WTC11 (cell line): ENCODE results near the gene OXSM. TPM values are rescaled to one million over a fixed set of nuclear protein-coding genes. Genes with fewer than 3 reads are reported as not detected.

Experiments used
- ATAC-seq: fragments of 200-7000 bp; cut with Tn5 transposase; 2 replicates; pipeline ENCODE4 v1.10.0; 2021; ENCODE audit warnings: mild to moderate bottlenecking, moderate library complexity
- CTCF ChIA-PET: fragments of 300-600 bp; sonication (Branson Sonifier 250); formaldehyde crosslinking; loops from one replicate; lab custom pipeline; 2021; ENCODE audit warnings: antibody characterized with exemption; lab: Charles Lee
- POLR2A ChIA-PET: fragments of 350-600 bp; sonication (Branson Sonifier 250); formaldehyde crosslinking; loops from one replicate; lab custom pipeline; 2021; ENCODE audit warnings: antibody characterized with exemption; lab: Charles Lee
- DNase-seq: peaks from one replicate; pipeline ENCODE4 v3.0.0; 2021; ENCODE audit warnings: low spot score
- H3K27ac Mint-ChIP-seq: 2 replicates; pipeline ENCODE4 v1.8.0; 2021; ENCODE audit warnings: mixed read lengths
- H3K27me3 Mint-ChIP-seq: 2 replicates; pipeline ENCODE4 v1.8.0; 2021; ENCODE audit warnings: low read depth, mild to moderate bottlenecking, moderate library complexity, mixed read lengths
- H3K36me3 Mint-ChIP-seq: 2 replicates; pipeline ENCODE4 v1.8.0; 2021; ENCODE audit warnings: mixed read lengths
- H3K4me1 Mint-ChIP-seq: 2 replicates; pipeline ENCODE4 v1.8.0; 2022; ENCODE audit warnings: mixed read lengths
- H3K4me3 Mint-ChIP-seq: 2 replicates; pipeline ENCODE4 v1.8.0; 2021; ENCODE audit warnings: mild to moderate bottlenecking, moderate library complexity, mixed read lengths
- H3K9me3 Mint-ChIP-seq: 2 replicates; pipeline ENCODE4 v1.8.0; 2021; ENCODE audit warnings: mixed read lengths
- AFF4 ChIP-seq: sonication (generic); formaldehyde crosslinking; IDR thresholded peaks from 2 replicates; pipeline ENCODE4 v1.8.1; 2023; ENCODE audit warnings: mild to moderate bottlenecking, missing genetic modification reagents, borderline replicate concordance
- CBFB ChIP-seq: sonication (generic); formaldehyde crosslinking; IDR thresholded peaks from 2 replicates; pipeline ENCODE4 v1.8.1; 2022; ENCODE audit warnings: mild to moderate bottlenecking, low read depth, missing genetic modification reagents
- CREB1 ChIP-seq: sonication (generic); formaldehyde crosslinking; IDR thresholded peaks from 2 replicates; pipeline ENCODE4 v1.8.0; 2023; ENCODE audit warnings: mild to moderate bottlenecking, missing genetic modification reagents
- CREM ChIP-seq: sonication (generic); formaldehyde crosslinking; IDR thresholded peaks from 2 replicates; pipeline ENCODE4 v1.8.1; 2022; ENCODE audit warnings: mild to moderate bottlenecking, missing genetic modification reagents, moderate library complexity
- E2F5 ChIP-seq: sonication (generic); formaldehyde crosslinking; IDR thresholded peaks from 2 replicates; pipeline ENCODE4 v1.8.1; 2022; ENCODE audit warnings: mild to moderate bottlenecking, moderate library complexity, missing genetic modification reagents
- ERG ChIP-seq: fragments of 250-450 bp; sonication (Bioruptor Pico); IDR thresholded peaks from 2 replicates; pipeline ENCODE4 v1.8.0; 2021; ENCODE audit warnings: mild to moderate bottlenecking
- ETV6 ChIP-seq: sonication (generic); formaldehyde crosslinking; IDR thresholded peaks from 2 replicates; pipeline ENCODE4 v1.8.1; 2022; ENCODE audit warnings: mild to moderate bottlenecking, missing genetic modification reagents
- FOXJ3 ChIP-seq: sonication (generic); formaldehyde crosslinking; IDR thresholded peaks from 2 replicates; pipeline ENCODE4 v1.9.0; 2021; ENCODE audit warnings: missing genetic modification reagents, mild to moderate bottlenecking, borderline replicate concordance
- GTF2I ChIP-seq: fragments of 250-450 bp; sonication (Bioruptor Pico); conservative IDR thresholded peaks from 2 replicates; pipeline ENCODE4 v1.4.0; 2021; ENCODE audit warnings: mild to moderate bottlenecking
- MXD4 ChIP-seq: fragments of 250-450 bp; sonication (Bioruptor Pico); IDR thresholded peaks from 2 replicates; pipeline ENCODE4 v1.8.0; 2021; ENCODE audit warnings: mild to moderate bottlenecking, moderate library complexity, borderline replicate concordance
- NFE2L1 ChIP-seq: sonication (generic); formaldehyde crosslinking; IDR thresholded peaks from 2 replicates; pipeline ENCODE4 v1.8.1; 2023; ENCODE audit warnings: missing genetic modification reagents
- OVOL2 ChIP-seq: fragments of 250-450 bp; sonication (Bioruptor Pico); IDR thresholded peaks from 2 replicates; pipeline ENCODE4 v1.9.0; 2021; ENCODE audit warnings: mild to moderate bottlenecking, borderline replicate concordance
- PRDM15 ChIP-seq: sonication (generic); formaldehyde crosslinking; IDR thresholded peaks from 2 replicates; pipeline ENCODE4 v1.8.0; 2022; ENCODE audit warnings: missing genetic modification reagents
- PRRX2 ChIP-seq: fragments of 250-450 bp; sonication (Bioruptor Pico); IDR thresholded peaks from 2 replicates; pipeline ENCODE4 v1.8.0; 2021; ENCODE audit warnings: mild to moderate bottlenecking
- RELA ChIP-seq: sonication (generic); formaldehyde crosslinking; IDR thresholded peaks from 2 replicates; pipeline ENCODE4 v1.8.1; 2022; ENCODE audit warnings: missing genetic modification reagents, mild to moderate bottlenecking, borderline replicate concordance
- SP1 ChIP-seq: sonication (generic); formaldehyde crosslinking; conservative IDR thresholded peaks from 2 replicates; pipeline ENCODE4 v1.8.1; 2022; ENCODE audit warnings: missing genetic modification reagents
- TEAD1 ChIP-seq: sonication (generic); formaldehyde crosslinking; IDR thresholded peaks from 2 replicates; pipeline ENCODE4 v1.8.0; 2022; ENCODE audit warnings: mild to moderate bottlenecking, missing genetic modification reagents
- USF2 ChIP-seq: sonication (generic); formaldehyde crosslinking; IDR thresholded peaks from 2 replicates; pipeline ENCODE4 v1.8.1; 2023; ENCODE audit warnings: mild to moderate bottlenecking, missing genetic modification reagents, moderate library complexity
- ZBTB43 ChIP-seq: sonication (generic); formaldehyde crosslinking; IDR thresholded peaks from 2 replicates; pipeline ENCODE4 v1.8.1; 2023; ENCODE audit warnings: mild to moderate bottlenecking, missing genetic modification reagents
- ZMAT4 ChIP-seq: fragments of 250-450 bp; sonication (Bioruptor Pico); IDR thresholded peaks from 2 replicates; pipeline ENCODE4 v1.9.0; 2021; ENCODE audit warnings: mild to moderate bottlenecking
- ZNF121 ChIP-seq: sonication (generic); formaldehyde crosslinking; IDR thresholded peaks from 2 replicates; pipeline ENCODE4 v1.8.0; 2023; ENCODE audit warnings: missing genetic modification reagents
- ZNF317 ChIP-seq: sonication (generic); formaldehyde crosslinking; IDR thresholded peaks from 2 replicates; pipeline ENCODE4 v1.8.1; 2023; ENCODE audit warnings: low read depth, mild to moderate bottlenecking, moderate library complexity, missing genetic modification reagents, borderline replicate concordance
- ZNF423 ChIP-seq: fragments of 250-450 bp; sonication (Bioruptor Pico); IDR thresholded peaks from 2 replicates; pipeline ENCODE4 v2.1.2; 2022; ENCODE audit warnings: mild to moderate bottlenecking, moderate library complexity
- total RNA-seq: library from RNA; stranded (reverse); gene quantifications from 3 replicates; pipeline ENCODE4 v1.2.3, GENCODE V29; 2021

Gene OXSM
- total RNA-seq, 1 experiment from 2014 or later = 2.7 TPM

- CTCF ChIA-PET = no interaction called here
- Mint-ChIP-seq H3K27ac (no peak overlapping the region), H3K4me1 (peaks cover 15% of the 10 kb centered on the region), H3K27me3 (no peaks in the 10 kb centered on the region), H3K4me3 (no peak overlapping the region), H3K36me3 (no peaks in the 10 kb centered on the region), H3K9me3 (no peaks in the 10 kb centered on the region)
- POLR2A ChIA-PET = no interaction called here
- DNase-seq = no peak
- ATAC-seq = no peak
- TF ChIP-seq MXD4 = no peak
- TF ChIP-seq ZBTB43 (CRISPR knock-in tag) = no peak
- TF ChIP-seq ZNF121 = no peak
- TF ChIP-seq TEAD1 (CRISPR knock-in tag) = no peak
- no peak for TF ChIP-seq OVOL2 (CRISPR knock-in tag)
- TF ChIP-seq CBFB = no peak
- TF ChIP-seq GTF2I (CRISPR knock-in tag) = no peak
- no peak for TF ChIP-seq RELA
- no peak for TF ChIP-seq ZNF423 (CRISPR knock-in tag)
- TF ChIP-seq USF2 (CRISPR knock-in tag) = no peak
- TF ChIP-seq ETV6 (CRISPR knock-in tag) = no peak
- TF ChIP-seq AFF4 (CRISPR knock-in tag) = no peak
- no peak for TF ChIP-seq ZMAT4 (CRISPR knock-in tag)
- no peak for TF ChIP-seq PRRX2 (CRISPR knock-in tag)
- no peak for TF ChIP-seq FOXJ3 (CRISPR knock-in tag)
- TF ChIP-seq ERG (CRISPR knock-in tag) = no peak
- TF ChIP-seq CREB1 = no peak
- TF ChIP-seq NFE2L1 (CRISPR knock-in tag) = no peak
- TF ChIP-seq CREM (CRISPR knock-in tag) = no peak
Measured at GRCh38 chr3:25823314-25823713, 33.4 kb downstream of the OXSM start.

GRCh38 chr3:25826510-25826909 lies 36.6 kb downstream of the OXSM start:
- H3K36me3 Mint-ChIP-seq = no peaks in the 10 kb centered on the region
- H3K9me3 Mint-ChIP-seq = peaks cover 6% of the 10 kb centered on the region
- ATAC-seq = no peak
- ChIA-PET POLR2A (no interaction called here), CTCF (interaction anchor here (1.1 kb wide), 1 partner anchor 178 kb away, joined by 4 read pairs; no protein-coding TSS in a partner anchor)
- no peak overlapping the region for H3K4me3 Mint-ChIP-seq
- no peak for DNase-seq
- H3K4me1 Mint-ChIP-seq = peaks cover 4% of the 10 kb centered on the region; the same call in 1 of the 2 replicates
- H3K27me3 Mint-ChIP-seq = no peaks in the 10 kb centered on the region
- TF ChIP-seq PRDM15 (CRISPR knock-in tag) = no peak
- TF ChIP-seq E2F5 = no peak
- no peak for TF ChIP-seq SP1 (CRISPR knock-in tag)
- TF ChIP-seq ZNF317 (CRISPR knock-in tag) = no peak
- H3K27ac Mint-ChIP-seq = no peak overlapping the region
